Suprapubic skin (tissue), 4 donors: ENCODE results near the gene SORL1-AS1.

Source experiments
- EP300 ChIP-seq: sonication (generic); formaldehyde crosslinking; IDR thresholded peaks from one replicate; pipeline ENCODE4 v1.6.1; 2017; ENCODE audit warnings: antibody characterized with exemption
- POLR2A ChIP-seq, 2 donors: fragments of 450-650 bp; IDR thresholded peaks; one replicate each; pipeline ENCODE4 v1.6.1; 2017; ENCODE audit warnings: antibody characterized with exemption in 2 of 2, mild to moderate bottlenecking in 2 of 2, moderate library complexity in 2 of 2
- POLR2AphosphoS5 ChIP-seq, 3 donors: sonication (generic); formaldehyde crosslinking; IDR thresholded peaks; one replicate each; pipeline ENCODE4 v1.6.1; 2017; ENCODE audit warnings: antibody characterized with exemption in 3 of 3
- TF ChIP-seq, protein P1 (sequence below), 2 donors: fragments of 200-600 bp in 1 of 2; fragments of 450-650 bp in 1 of 2; sonication (generic) in 1 of 2; IDR thresholded peaks; one replicate each; pipeline ENCODE4 v1.5.1; 2016 to 2019; ENCODE audit warnings: antibody characterized with exemption in 2 of 2, mild to moderate bottlenecking in 1 of 2, moderate library complexity in 1 of 2

DNA sequence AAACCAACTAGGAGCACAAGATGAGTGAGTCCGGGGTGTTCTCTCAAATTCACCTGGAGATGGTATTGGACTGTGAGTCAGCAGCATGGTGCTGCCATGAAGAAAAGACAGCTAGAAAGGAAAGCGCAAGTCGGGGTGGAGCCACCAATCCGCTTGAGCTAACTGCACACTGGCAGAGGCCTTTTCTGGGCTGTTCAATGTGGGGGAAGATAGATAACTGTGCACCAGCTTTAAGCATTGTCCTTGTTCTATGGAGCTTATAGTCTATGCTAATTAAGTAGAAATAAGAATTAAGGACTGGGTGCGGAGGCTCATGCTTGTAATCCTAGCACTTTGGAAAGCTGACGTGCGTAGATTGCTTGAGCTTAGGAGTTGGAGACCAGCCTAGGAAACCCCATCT is 21.9 kb upstream of the SORL1-AS1 start:
- TF ChIP-seq EP300 (no peak), POLR2A (IDR thresholded peaks at IDR 0.05) (no peak), POLR2AphosphoS5 (IDR thresholded peaks at IDR 0.05) (no peak)
- TF ChIP-seq, protein P1, sequence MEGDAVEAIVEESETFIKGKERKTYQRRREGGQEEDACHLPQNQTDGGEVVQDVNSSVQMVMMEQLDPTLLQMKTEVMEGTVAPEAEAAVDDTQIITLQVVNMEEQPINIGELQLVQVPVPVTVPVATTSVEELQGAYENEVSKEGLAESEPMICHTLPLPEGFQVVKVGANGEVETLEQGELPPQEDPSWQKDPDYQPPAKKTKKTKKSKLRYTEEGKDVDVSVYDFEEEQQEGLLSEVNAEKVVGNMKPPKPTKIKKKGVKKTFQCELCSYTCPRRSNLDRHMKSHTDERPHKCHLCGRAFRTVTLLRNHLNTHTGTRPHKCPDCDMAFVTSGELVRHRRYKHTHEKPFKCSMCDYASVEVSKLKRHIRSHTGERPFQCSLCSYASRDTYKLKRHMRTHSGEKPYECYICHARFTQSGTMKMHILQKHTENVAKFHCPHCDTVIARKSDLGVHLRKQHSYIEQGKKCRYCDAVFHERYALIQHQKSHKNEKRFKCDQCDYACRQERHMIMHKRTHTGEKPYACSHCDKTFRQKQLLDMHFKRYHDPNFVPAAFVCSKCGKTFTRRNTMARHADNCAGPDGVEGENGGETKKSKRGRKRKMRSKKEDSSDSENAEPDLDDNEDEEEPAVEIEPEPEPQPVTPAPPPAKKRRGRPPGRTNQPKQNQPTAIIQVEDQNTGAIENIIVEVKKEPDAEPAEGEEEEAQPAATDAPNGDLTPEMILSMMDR (IDR thresholded peaks at IDR 0.05) = no peak
